ENCODE results near the gene LAMTOR1.
"Not testable (repeated sequence)": the region's sequence is repeated elsewhere in the genome, so short reads cannot be mapped to it uniquely, and the experiment has no call there.

The LAMTOR1 gene

DNA sequence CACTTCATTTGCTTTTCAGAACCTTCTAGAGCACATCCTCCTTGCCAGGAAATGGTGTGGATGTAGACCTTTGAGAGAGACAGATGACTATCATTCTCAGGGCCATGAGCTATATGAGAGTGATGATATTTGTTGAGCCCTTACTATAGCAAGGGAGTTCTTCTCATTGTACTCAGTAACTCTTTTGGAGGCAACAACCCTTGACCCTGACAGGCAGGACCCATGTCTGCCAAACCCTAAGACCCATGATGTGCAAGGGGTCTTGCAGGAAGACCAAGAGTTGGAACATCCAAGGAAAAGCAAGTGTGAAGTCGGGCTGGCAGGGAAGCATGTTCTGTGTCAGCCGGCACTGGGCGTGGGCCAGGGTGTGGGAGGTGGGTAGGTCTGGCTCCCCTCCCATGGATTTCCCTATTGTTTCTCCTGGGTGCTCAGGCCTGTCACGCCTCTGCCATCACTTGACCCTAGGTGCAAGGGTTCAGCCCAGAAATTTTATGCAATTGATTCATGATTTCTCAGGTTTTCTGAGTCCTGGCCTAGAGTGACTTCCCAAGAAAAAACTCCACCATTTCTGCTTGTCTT, 33.7 kb upstream of the LAMTOR1 start:
- Histone ChIP-seq H3K4me3 (ENCODE audit: low read depth, low read length) (no peak overlapping the region), H3K36me3 (ENCODE audit: insufficient read depth, low read length) (no peaks in the 10 kb centered on the region), H3K4me1 (ENCODE audit: control insufficient read depth, insufficient read depth, low read length, unreplicated experiment) (peaks cover 15% of the 10 kb centered on the region), H3K27me3 (ENCODE audit: insufficient read depth, low read length) (peaks cover 4% of the 10 kb centered on the region; the same call in 1 of the 2 replicates), H3K79me2 (ENCODE audit: control insufficient read depth, insufficient read depth, low read length, unreplicated experiment) (no peaks in the 10 kb centered on the region), H3K27ac (ENCODE audit: low read depth, low read length) (no peak overlapping the region), H2AFZ (ENCODE audit: low read length, unreplicated experiment) (no peak overlapping the region)

DNA sequence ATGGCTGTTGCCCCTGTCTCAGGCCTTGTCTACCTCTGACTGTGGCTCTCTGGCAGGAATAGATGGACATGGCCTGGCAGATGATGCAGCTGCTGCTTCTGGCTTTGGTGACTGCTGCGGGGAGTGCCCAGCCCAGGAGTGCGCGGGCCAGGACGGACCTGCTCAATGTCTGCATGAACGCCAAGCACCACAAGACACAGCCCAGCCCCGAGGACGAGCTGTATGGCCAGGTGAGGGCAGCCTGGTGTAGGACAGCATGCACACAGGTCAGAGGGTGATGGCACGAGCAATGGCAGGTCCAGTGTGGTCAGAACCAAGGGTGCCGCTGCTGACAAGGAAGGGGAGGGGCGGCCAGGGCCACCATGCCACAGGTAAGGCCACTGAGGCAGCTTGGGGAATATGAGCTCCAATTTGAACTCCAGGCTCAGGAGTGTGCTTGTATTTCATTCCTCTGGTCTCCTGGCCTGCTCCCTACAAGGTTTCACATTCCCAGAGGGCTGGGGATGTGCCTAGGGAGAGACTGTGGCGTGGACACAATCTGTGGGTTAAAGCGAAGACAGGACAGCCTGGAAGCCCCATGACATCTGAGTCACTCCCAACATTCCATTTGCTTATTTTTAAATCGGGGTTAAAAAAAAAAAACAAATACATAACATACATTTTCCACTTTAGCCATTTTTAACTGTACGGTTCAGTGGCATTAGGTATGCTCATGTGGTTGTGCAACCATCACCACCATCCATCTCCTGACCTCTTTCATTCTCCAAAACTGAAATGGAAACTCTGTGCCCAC, 33.0 kb upstream of the LAMTOR1 start:
- peaks cover 11% of the 10 kb centered on the region; the same call in 1 of the 2 replicates for H3K27me3 ChIP-seq (ENCODE audit: insufficient read depth, low read length)
- no peaks in the 10 kb centered on the region for H3K36me3 ChIP-seq (ENCODE audit: insufficient read depth, low read length)
- no peak overlapping the region for H2AFZ ChIP-seq (ENCODE audit: low read length, unreplicated experiment)
- H3K4me3 ChIP-seq (ENCODE audit: low read depth, low read length) = no peak overlapping the region
- peaks cover 9% of the 10 kb centered on the region for H3K4me1 ChIP-seq (ENCODE audit: control insufficient read depth, insufficient read depth, low read length, unreplicated experiment)
- no peak overlapping the region for H3K27ac ChIP-seq (ENCODE audit: low read depth, low read length)
- no peaks in the 10 kb centered on the region for H3K79me2 ChIP-seq (ENCODE audit: control insufficient read depth, insufficient read depth, low read length, unreplicated experiment)

DNA sequence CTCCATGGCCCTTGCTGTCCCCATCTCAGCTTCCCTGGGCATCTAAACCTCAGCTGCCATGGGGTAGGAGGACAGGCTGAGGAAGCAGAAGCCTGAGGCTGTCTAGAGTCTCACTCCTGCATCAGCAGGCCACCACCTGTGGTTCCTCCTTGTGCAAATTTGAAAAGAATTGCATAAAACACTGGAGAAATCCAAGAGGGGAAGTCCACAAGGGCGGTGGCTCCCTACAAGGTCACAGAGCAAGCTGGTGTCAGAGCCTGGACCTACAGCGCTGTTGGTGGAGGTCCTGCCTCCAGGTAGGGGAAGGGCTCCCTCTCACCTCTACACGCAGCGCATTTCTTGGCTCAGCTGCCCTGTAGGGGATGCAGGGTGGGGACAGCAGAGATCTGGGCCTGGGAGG, 32.4 kb upstream of the LAMTOR1 start, which contains the start of gene FOLR3:
TSS of gene FOLR3 (plus strand) at position 253 of the 400 bp plus-strand sequence. CDS start 228 bp downstream, outside the sequence.
- not testable (repeated sequence) for H3K36me3 ChIP-seq (ENCODE audit: insufficient read depth, low read length); H2AFZ ChIP-seq (ENCODE audit: low read length, unreplicated experiment); H3K4me1 ChIP-seq (ENCODE audit: control insufficient read depth, insufficient read depth, low read length, unreplicated experiment); H3K27ac ChIP-seq (ENCODE audit: low read depth, low read length); H3K4me3 ChIP-seq (ENCODE audit: low read depth, low read length); H3K79me2 ChIP-seq (ENCODE audit: control insufficient read depth, insufficient read depth, low read length, unreplicated experiment)
- H3K27me3 ChIP-seq (ENCODE audit: insufficient read depth, low read length) = peaks cover 12% of the 10 kb centered on the region; the same call in 1 of the 2 replicates

DNA sequence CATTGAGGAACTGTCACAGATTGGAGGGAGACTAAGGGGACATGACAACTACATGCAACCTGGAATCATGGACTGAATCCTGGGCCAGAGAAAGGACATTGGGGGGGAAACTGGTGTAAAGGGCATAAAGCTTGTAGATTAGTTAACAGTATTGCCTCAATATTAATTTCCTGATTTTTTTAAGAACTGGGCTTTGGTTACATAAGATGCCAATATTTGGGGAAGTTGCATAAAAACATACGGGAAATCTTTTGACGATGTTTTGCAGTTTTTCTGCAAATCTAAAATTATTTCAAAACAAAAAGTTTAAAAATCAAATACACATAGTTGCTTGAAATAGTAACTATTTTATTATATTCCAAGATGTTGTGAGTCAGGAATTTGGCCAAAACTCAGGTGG, 29.5 kb upstream of the LAMTOR1 start:
- no peaks in the 10 kb centered on the region for H3K4me1 ChIP-seq (ENCODE audit: control insufficient read depth, insufficient read depth, low read length, unreplicated experiment)
- H3K79me2 ChIP-seq (ENCODE audit: control insufficient read depth, insufficient read depth, low read length, unreplicated experiment) = no peaks in the 10 kb centered on the region
- H3K27ac ChIP-seq (ENCODE audit: low read depth, low read length) = no peak overlapping the region
- peaks cover 12% of the 10 kb centered on the region; the same call in 1 of the 2 replicates for H3K27me3 ChIP-seq (ENCODE audit: insufficient read depth, low read length)
- no peaks in the 10 kb centered on the region for H3K36me3 ChIP-seq (ENCODE audit: insufficient read depth, low read length)
- H3K4me3 ChIP-seq (ENCODE audit: low read depth, low read length) = no peak overlapping the region
- no peak overlapping the region for H2AFZ ChIP-seq (ENCODE audit: low read length, unreplicated experiment)

DNA sequence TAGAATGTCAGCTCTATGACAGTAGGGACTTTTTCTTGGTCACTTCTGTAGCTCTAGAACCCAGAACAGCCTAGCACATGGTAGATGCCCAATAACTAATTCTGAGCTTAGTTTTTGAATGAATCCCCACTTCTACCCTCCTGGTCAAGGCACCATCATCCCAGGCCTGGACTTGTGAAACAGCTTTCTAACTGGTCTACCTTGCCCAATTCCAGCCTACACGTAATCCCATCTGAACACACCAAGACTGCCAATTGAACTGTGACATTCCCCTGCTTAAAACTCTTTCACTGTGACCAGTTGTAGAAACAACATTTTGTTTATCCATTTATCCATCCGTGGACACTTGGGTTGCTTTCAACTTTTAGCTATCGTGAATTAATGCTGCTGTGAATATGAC, 26.3 kb upstream of the LAMTOR1 start:
- Histone ChIP-seq H3K4me3 (ENCODE audit: low read depth, low read length) (no peak overlapping the region), H2AFZ (ENCODE audit: low read length, unreplicated experiment) (no peak overlapping the region), H3K4me1 (ENCODE audit: control insufficient read depth, insufficient read depth, low read length, unreplicated experiment) (no peaks in the 10 kb centered on the region), H3K36me3 (ENCODE audit: insufficient read depth, low read length) (no peaks in the 10 kb centered on the region), H3K27me3 (ENCODE audit: insufficient read depth, low read length) (peaks cover 12% of the 10 kb centered on the region; the same call in 1 of the 2 replicates), H3K79me2 (ENCODE audit: control insufficient read depth, insufficient read depth, low read length, unreplicated experiment) (no peaks in the 10 kb centered on the region), H3K27ac (ENCODE audit: low read depth, low read length) (no peak overlapping the region)

DNA sequence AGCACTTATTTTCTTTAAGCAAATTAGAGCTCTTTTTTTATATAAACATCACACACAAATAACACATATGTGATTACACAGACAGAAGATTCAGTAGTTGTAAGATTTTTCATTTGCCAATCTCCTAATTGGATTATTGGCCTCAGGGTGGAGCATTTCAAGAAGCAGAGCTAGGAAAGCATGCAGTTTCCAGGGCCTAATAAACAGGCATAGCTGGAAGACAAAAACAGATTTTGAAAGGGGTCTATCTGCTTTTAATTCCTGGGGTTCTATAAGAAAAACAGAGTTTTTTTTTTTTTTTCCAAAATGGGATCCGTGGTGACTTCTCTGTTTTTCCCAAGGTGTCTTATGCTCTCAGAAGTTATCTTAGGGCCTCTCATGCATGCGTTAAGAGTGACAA, 24.8 kb upstream of the LAMTOR1 start:
- H3K27ac ChIP-seq (ENCODE audit: low read depth, low read length) = no peak overlapping the region
- H3K4me1 ChIP-seq (ENCODE audit: control insufficient read depth, insufficient read depth, low read length, unreplicated experiment) = no peaks in the 10 kb centered on the region
- H3K36me3 ChIP-seq (ENCODE audit: insufficient read depth, low read length) = no peaks in the 10 kb centered on the region
- no peak overlapping the region for H2AFZ ChIP-seq (ENCODE audit: low read length, unreplicated experiment)
- peaks cover 12% of the 10 kb centered on the region; the same call in 1 of the 2 replicates for H3K27me3 ChIP-seq (ENCODE audit: insufficient read depth, low read length)
- no peak overlapping the region for H3K4me3 ChIP-seq (ENCODE audit: low read depth, low read length)
- H3K79me2 ChIP-seq (ENCODE audit: control insufficient read depth, insufficient read depth, low read length, unreplicated experiment) = no peaks in the 10 kb centered on the region

DNA sequence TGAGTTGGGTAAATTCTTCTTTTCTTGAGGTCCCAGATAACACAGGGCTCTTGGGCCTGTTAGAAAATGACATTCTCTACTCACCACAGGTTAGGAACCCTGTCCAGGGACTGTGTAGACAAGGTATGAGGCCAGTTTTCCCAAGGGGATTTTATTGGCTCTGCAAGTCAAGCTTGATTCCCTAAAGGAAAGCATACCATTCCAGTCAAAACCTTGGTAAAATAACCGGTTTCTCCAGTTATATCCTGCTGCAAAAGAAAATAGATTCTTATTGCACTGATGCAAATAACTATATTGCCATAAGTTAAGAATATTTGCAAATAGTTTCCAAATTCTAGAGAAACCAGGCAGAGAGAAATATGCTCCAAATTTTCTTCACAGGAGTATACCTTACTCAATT, 22.9 kb upstream of the LAMTOR1 start:
- Histone ChIP-seq H2AFZ (ENCODE audit: low read length, unreplicated experiment) (no peak overlapping the region), H3K36me3 (ENCODE audit: insufficient read depth, low read length) (no peaks in the 10 kb centered on the region), H3K27me3 (ENCODE audit: insufficient read depth, low read length) (no peaks in the 10 kb centered on the region), H3K4me1 (ENCODE audit: control insufficient read depth, insufficient read depth, low read length, unreplicated experiment) (no peaks in the 10 kb centered on the region), H3K27ac (ENCODE audit: low read depth, low read length) (no peak overlapping the region), H3K4me3 (ENCODE audit: low read depth, low read length) (no peak overlapping the region), H3K79me2 (ENCODE audit: control insufficient read depth, insufficient read depth, low read length, unreplicated experiment) (no peaks in the 10 kb centered on the region)

DNA sequence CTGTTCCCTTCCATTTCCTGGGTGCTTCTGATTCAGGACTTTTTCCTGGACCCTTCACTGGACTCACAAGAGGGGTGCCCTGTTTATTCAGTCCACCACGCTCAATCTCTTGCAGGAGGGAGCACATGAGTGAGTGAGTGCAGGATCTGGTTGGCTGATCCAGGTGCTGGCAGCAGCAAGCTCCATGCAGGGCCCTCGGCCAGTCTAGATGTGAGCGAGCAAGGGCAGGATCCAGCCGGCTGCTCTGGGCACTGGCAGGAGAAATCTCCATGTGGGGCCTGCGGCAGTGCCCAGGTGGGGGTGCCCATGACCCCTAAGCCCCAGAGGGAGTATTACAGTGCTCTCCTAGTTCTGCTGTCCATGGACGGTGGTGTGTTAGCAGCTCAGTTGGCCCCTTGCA, 20.9 kb upstream of the LAMTOR1 start:
- no peak overlapping the region for H3K4me3 ChIP-seq (ENCODE audit: low read depth, low read length)
- H3K27ac ChIP-seq (ENCODE audit: low read depth, low read length) = no peak overlapping the region
- no peaks in the 10 kb centered on the region for H3K36me3 ChIP-seq (ENCODE audit: insufficient read depth, low read length)
- H2AFZ ChIP-seq (ENCODE audit: low read length, unreplicated experiment) = no peak overlapping the region
- no peaks in the 10 kb centered on the region for H3K27me3 ChIP-seq (ENCODE audit: insufficient read depth, low read length)
- no peaks in the 10 kb centered on the region for H3K4me1 ChIP-seq (ENCODE audit: control insufficient read depth, insufficient read depth, low read length, unreplicated experiment)
- H3K79me2 ChIP-seq (ENCODE audit: control insufficient read depth, insufficient read depth, low read length, unreplicated experiment) = no peaks in the 10 kb centered on the region

DNA sequence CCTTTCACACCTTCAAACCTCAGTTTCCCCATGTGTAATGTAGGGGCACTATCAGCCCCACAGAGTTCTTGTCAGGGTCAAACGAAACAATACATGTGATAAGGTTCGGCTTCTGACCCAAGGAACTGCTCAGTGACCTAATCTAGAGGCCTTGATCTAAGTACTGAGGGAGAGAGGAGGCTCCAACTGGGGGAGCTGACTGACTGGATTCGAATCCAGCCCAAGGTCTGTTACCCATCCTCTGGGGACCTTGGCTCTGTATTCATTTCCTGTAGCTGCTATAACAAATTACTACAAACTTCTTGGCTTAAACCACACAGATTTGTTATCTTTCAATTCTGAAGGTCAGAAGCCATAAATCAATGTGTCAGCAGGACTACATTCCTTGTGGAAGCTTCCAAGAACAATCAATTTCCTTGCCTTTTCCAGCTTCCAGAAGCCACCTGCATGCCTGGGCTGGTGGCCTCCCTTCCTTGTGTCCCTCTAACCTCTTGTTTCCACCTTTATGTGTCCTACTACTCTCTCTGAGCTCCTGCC, 20.1 kb upstream of the LAMTOR1 start:
- Histone ChIP-seq H3K27ac (ENCODE audit: low read depth, low read length) (no peak overlapping the region), H3K4me1 (ENCODE audit: control insufficient read depth, insufficient read depth, low read length, unreplicated experiment) (no peaks in the 10 kb centered on the region), H3K79me2 (ENCODE audit: control insufficient read depth, insufficient read depth, low read length, unreplicated experiment) (no peaks in the 10 kb centered on the region), H3K36me3 (ENCODE audit: insufficient read depth, low read length) (no peaks in the 10 kb centered on the region), H2AFZ (ENCODE audit: low read length, unreplicated experiment) (no peak overlapping the region), H3K4me3 (ENCODE audit: low read depth, low read length) (no peak overlapping the region), H3K27me3 (ENCODE audit: insufficient read depth, low read length) (no peaks in the 10 kb centered on the region)

DNA sequence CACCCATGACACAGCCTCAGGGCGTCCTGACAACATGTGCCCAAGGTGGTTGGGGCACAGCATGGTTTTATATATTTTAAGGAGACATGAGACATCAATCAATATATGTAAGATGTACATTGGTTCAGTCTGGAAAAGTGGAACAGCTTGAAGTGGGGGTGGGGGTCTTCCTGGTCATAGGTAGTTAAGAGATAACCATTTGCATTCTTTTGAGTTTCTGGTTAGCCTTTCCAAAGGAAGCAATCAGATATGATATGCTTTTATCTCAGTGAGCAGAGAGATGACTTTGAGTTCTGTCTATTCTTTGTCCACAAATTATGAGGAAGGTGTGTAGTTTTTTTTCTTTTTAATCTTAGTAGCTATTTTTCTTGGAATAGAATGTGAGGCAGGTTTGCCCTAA, 19.5 kb upstream of the LAMTOR1 start:
- H3K36me3 ChIP-seq (ENCODE audit: insufficient read depth, low read length) = no peaks in the 10 kb centered on the region
- H3K27ac ChIP-seq (ENCODE audit: low read depth, low read length) = no peak overlapping the region
- no peak overlapping the region for H3K4me3 ChIP-seq (ENCODE audit: low read depth, low read length)
- H3K27me3 ChIP-seq (ENCODE audit: insufficient read depth, low read length) = no peaks in the 10 kb centered on the region
- no peak overlapping the region for H2AFZ ChIP-seq (ENCODE audit: low read length, unreplicated experiment)
- no peaks in the 10 kb centered on the region for H3K79me2 ChIP-seq (ENCODE audit: control insufficient read depth, insufficient read depth, low read length, unreplicated experiment)
- H3K4me1 ChIP-seq (ENCODE audit: control insufficient read depth, insufficient read depth, low read length, unreplicated experiment) = no peaks in the 10 kb centered on the region

DNA sequence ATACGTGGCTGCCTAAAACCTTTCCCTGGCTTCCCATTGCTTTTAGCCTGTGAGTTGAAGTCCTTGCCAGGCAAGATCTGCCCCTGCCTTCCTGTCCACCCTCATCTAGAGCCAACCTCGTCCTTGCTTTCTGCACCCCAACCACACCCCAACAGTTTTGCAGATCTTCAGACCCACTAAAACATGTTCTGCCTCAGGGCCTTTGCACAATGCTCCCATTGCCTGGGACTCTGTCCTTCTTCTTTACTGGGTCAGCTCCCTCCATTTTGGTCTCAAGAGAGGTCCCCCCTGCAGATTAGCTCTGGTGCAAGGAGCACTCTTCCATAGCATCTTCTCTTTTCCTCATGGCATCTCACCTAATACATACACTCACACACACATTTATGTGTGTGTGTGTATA, 17.8 kb upstream of the LAMTOR1 start:
- Histone ChIP-seq H2AFZ (ENCODE audit: low read length, unreplicated experiment) (no peak overlapping the region), H3K4me3 (ENCODE audit: low read depth, low read length) (no peak overlapping the region), H3K79me2 (ENCODE audit: control insufficient read depth, insufficient read depth, low read length, unreplicated experiment) (no peaks in the 10 kb centered on the region), H3K36me3 (ENCODE audit: insufficient read depth, low read length) (no peaks in the 10 kb centered on the region), H3K27me3 (ENCODE audit: insufficient read depth, low read length) (no peaks in the 10 kb centered on the region), H3K27ac (ENCODE audit: low read depth, low read length) (no peak overlapping the region), H3K4me1 (ENCODE audit: control insufficient read depth, insufficient read depth, low read length, unreplicated experiment) (no peaks in the 10 kb centered on the region)
